ENCODE measurements around the gene PNPLA2.
A peak's percentile ranks its signal among the peaks of the same experiment; 100 is the strongest.

PNPLA2 gene

GRCh38 chr11:816433-816779 is 2.3 kb upstream of the PNPLA2 start:
- no peak for DNase-seq (ENCODE audit: low spot score)

GRCh38 chr11:819129-819931 is 616 bp downstream of the PNPLA2 start:
- peak; percentile 95 for DNase-seq (ENCODE audit: low spot score)

- peak; percentile 87 for DNase-seq (ENCODE audit: low spot score)
These were observed 1.4 kb downstream of the PNPLA2 start for GRCh38 chr11:819943-820649.

- DNase-seq (ENCODE audit: low spot score): peak; percentile 71
These were observed 2.2 kb downstream of the PNPLA2 start for GRCh38 chr11:820655-821511.

GRCh38 chr11:821512-822371 is 3.0 kb downstream of the PNPLA2 start:
- no peak for DNase-seq (ENCODE audit: low spot score)

GRCh38 chr11:823441-824291 is 5.0 kb downstream of the PNPLA2 start:
- no peak for DNase-seq (ENCODE audit: low spot score)

- no peak for DNase-seq (ENCODE audit: low spot score)
These were observed 5.7 kb downstream of the PNPLA2 start for GRCh38 chr11:824292-824880.

GRCh38 chr11:824942-825341 is 6.2 kb downstream of the PNPLA2 start:
- no peak for DNase-seq (ENCODE audit: low spot score)

GRCh38 chr11:825366-826226 is 6.9 kb downstream of the PNPLA2 start:
- peak; percentile 52 for DNase-seq (ENCODE audit: low spot score)

- DNase-seq (ENCODE audit: low spot score): no peak
These were observed 7.5 kb downstream of the PNPLA2 start for GRCh38 chr11:826227-826621.

GRCh38 chr11:826836-827145 is 8.1 kb downstream of the PNPLA2 start:
- no peak for DNase-seq (ENCODE audit: low spot score)

- peak; percentile 63 for DNase-seq (ENCODE audit: low spot score)
These were observed 8.6 kb downstream of the PNPLA2 start for GRCh38 chr11:827146-827896.

GRCh38 chr11:827897-828192 is 9.1 kb downstream of the PNPLA2 start, which contains the start of gene CRACR2B:
Gene CRACR2B (plus strand): TSS chr11:827919. CDS start chr11:828608, 689 bp downstream.
- no peak for DNase-seq (ENCODE audit: low spot score)

- DNase-seq (ENCODE audit: low spot score): no peak
These were observed 9.9 kb downstream of the PNPLA2 start for GRCh38 chr11:828506-829175.

- DNase-seq (ENCODE audit: low spot score): no peak
These were observed 10.6 kb downstream of the PNPLA2 start for GRCh38 chr11:829176-829846.

GRCh38 chr11:829847-830294 is 11.2 kb downstream of the PNPLA2 start:
- no peak for DNase-seq (ENCODE audit: low spot score)

GRCh38 chr11:830295-831117 is 11.8 kb downstream of the PNPLA2 start:
- no peak for DNase-seq (ENCODE audit: low spot score)

Measured in LoVo (cell line).